ENCODE data around the gene SPATS2L. TPM values are rescaled to one million over a fixed set of nuclear protein-coding genes. Genes with fewer than 3 reads are reported as not detected.

The SPATS2L gene
- total RNA-seq, 1 experiment from 2014 or later: 174 TPM

DNA sequence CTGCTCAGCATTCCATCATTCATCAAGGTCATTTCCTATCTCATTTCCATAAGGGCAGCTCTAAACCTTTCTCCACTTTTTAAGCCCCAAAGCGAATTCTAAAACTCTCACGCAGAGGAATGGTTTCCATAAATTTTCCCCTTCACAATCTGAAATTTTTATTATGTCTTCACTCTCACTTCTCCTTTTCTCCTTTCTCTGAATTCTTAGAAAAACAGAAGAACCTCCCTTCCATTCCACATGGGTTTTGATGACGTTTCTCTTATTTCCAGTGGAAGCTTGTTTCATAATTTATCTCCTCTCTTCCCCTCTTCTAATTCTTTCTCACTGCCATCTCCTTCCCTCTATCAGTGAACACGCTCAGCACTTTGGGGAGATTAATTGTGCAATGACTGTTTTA, 97.3 kb downstream of the SPATS2L start:
- no peaks in the 10 kb centered on the region for H3K27me3 ChIP-seq (ENCODE audit: low read length)
- no peak overlapping the region for H3K4me2 ChIP-seq (ENCODE audit: low read length)
- H3K9me2 ChIP-seq (replicated peaks; ENCODE audit: low read length): no peaks in the 10 kb centered on the region
- POLR2A ChIA-PET (ENCODE audit: unreplicated experiment): interaction anchor here (0.5 kb wide), 1 partner anchor 52 kb away, joined by 4 read pairs; no protein-coding TSS in a partner anchor
- H2AFZ ChIP-seq (ENCODE audit: low read length): no peak overlapping the region
- ATAC-seq: no peak
- H3K9ac ChIP-seq (ENCODE audit: low read length): peak overlapping the region; percentile 91; the same call in 1 of the 2 replicates
- peaks cover 12% of the 10 kb centered on the region for H3F3A ChIP-seq (ENCODE audit: low read length, unreplicated experiment)
- H3K27ac ChIP-seq (ENCODE audit: low read length): peak overlapping the region; percentile 99
- no peak overlapping the region for H3K4me3 ChIP-seq (ENCODE audit: low read length)
- peaks cover 66% of the 10 kb centered on the region for H3K4me1 ChIP-seq (ENCODE audit: insufficient read depth, low read length)
- H3K79me2 ChIP-seq (ENCODE audit: low read length): peaks cover 77% of the 10 kb centered on the region
- no peaks in the 10 kb centered on the region for H4K20me1 ChIP-seq (ENCODE audit: low read length)
- H3K9me3 ChIP-seq (ENCODE audit: low read length): no peaks in the 10 kb centered on the region
- intact Hi-C loops (cut with micrococcal nuclease): loop anchor here (2.0 kb wide), 1 partner anchor 67 kb away; no protein-coding TSS in a partner anchor
- H3K36me3 ChIP-seq (ENCODE audit: low read depth, low read length): peaks cover 51% of the 10 kb centered on the region
- no peak for DNase-seq
- no TSS peak for BruUV-seq (replicated peaks)
- CTCF ChIA-PET: no interaction called here
- TF ChIP-seq EZH2phosphoT487 (IDR thresholded peaks at IDR 0.05; ENCODE audit: borderline replicate concordance, low read length): no peak
- TF ChIP-seq, protein P1, sequence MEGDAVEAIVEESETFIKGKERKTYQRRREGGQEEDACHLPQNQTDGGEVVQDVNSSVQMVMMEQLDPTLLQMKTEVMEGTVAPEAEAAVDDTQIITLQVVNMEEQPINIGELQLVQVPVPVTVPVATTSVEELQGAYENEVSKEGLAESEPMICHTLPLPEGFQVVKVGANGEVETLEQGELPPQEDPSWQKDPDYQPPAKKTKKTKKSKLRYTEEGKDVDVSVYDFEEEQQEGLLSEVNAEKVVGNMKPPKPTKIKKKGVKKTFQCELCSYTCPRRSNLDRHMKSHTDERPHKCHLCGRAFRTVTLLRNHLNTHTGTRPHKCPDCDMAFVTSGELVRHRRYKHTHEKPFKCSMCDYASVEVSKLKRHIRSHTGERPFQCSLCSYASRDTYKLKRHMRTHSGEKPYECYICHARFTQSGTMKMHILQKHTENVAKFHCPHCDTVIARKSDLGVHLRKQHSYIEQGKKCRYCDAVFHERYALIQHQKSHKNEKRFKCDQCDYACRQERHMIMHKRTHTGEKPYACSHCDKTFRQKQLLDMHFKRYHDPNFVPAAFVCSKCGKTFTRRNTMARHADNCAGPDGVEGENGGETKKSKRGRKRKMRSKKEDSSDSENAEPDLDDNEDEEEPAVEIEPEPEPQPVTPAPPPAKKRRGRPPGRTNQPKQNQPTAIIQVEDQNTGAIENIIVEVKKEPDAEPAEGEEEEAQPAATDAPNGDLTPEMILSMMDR (conservative IDR thresholded peaks at IDR 0.05; ENCODE audit: low read depth, low read length): no peak
- no peak for TF ChIP-seq EZH2 (IDR thresholded peaks at IDR 0.05; ENCODE audit: low read length, unreplicated experiment)

DNA sequence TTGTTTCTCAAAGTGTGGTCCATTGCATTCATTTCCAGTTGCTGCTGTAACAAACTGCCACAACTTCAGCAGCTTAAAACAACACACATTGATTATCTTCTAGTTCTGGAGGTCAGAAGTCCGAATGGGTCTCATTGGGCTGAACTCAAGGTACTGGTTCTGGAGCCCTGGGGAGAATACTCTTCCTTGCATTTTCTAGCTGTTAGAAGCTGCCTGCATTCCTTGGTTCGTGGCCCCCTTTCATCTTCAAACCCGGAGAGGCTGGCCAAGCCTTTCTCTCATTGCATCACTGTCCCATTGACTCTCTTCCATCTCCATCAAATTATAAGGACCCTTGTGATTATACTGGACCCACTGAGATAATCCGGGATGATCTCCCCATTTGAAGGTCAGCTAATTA, 98.1 kb downstream of the SPATS2L start:
- Histone ChIP-seq H3K27me3 (ENCODE audit: low read length) (no peaks in the 10 kb centered on the region), H3K27ac (ENCODE audit: low read length) (peak overlapping the region; percentile 99), H3K4me2 (ENCODE audit: low read length) (peak overlapping the region; percentile 85), H4K20me1 (ENCODE audit: low read length) (no peaks in the 10 kb centered on the region), H3K4me1 (ENCODE audit: insufficient read depth, low read length) (peaks cover 66% of the 10 kb centered on the region), H3K9me3 (ENCODE audit: low read length) (no peaks in the 10 kb centered on the region), H3K9me2 (replicated peaks; ENCODE audit: low read length) (no peaks in the 10 kb centered on the region), H3K9ac (ENCODE audit: low read length) (peak overlapping the region; percentile 91), H2AFZ (ENCODE audit: low read length) (no peak overlapping the region), H3F3A (ENCODE audit: low read length, unreplicated experiment) (peaks cover 12% of the 10 kb centered on the region), H3K4me3 (ENCODE audit: low read length) (peak overlapping the region; percentile 51), H3K79me2 (ENCODE audit: low read length) (peaks cover 79% of the 10 kb centered on the region), H3K36me3 (ENCODE audit: low read depth, low read length) (peaks cover 54% of the 10 kb centered on the region)
- ChIA-PET CTCF (no interaction called here), POLR2A (ENCODE audit: unreplicated experiment) (no interaction called here)
- TF ChIP-seq EZH2 (IDR thresholded peaks at IDR 0.05; ENCODE audit: low read length, unreplicated experiment) (no peak), EZH2phosphoT487 (IDR thresholded peaks at IDR 0.05; ENCODE audit: borderline replicate concordance, low read length) (no peak)
- TF ChIP-seq, protein P1 (conservative IDR thresholded peaks at IDR 0.05; ENCODE audit: low read depth, low read length): no peak
- ATAC-seq (no peak), DNase-seq (no peak)
- intact Hi-C loops (cut with micrococcal nuclease): loop anchor here (2.0 to 5.0 kb wide), 3 partner anchors 68 to 427 kb away; partner anchors contain the start of gene SPATS2L
- BruUV-seq (replicated peaks): no TSS peak

DNA sequence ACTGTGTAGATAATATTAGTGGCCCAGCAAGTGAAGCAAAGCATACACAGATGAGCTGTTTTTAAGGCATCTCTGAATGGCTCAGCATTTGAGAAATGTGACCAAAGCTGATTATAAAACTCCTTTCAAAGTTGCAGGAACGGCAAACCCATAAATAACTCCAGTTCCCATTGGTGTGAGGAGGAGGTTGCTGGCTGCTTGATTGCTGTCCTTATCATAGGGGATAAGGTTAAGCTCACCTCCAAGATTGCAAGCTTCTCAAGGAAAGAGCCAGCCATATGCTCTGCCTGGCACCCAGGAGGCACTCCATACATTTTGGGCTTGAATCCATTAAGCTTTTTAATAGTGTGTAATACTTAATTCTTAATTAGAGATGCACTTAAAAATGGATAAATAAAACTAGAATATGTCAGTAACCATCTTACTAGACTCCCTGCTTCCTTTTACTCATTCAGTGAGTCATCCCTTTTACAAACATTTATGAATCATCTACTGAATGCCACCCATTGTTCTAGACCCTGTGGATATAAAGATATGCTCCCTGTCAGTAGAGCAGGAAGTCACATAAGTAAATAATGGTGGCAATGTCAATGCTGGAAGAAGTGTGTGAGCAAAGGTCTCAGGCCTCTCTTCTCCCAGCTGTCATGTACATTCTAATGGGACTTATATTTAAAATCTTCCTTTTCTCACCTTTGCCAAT, 99.3 kb downstream of the SPATS2L start:
- Histone ChIP-seq H3K9me2 (replicated peaks; ENCODE audit: low read length) (no peaks in the 10 kb centered on the region), H3K36me3 (ENCODE audit: low read depth, low read length) (peaks cover 50% of the 10 kb centered on the region), H3K9me3 (ENCODE audit: low read length) (no peaks in the 10 kb centered on the region), H4K20me1 (ENCODE audit: low read length) (no peaks in the 10 kb centered on the region), H3F3A (ENCODE audit: low read length, unreplicated experiment) (peaks cover 12% of the 10 kb centered on the region), H3K27me3 (ENCODE audit: low read length) (no peaks in the 10 kb centered on the region), H3K9ac (ENCODE audit: low read length) (peak overlapping the region; percentile 91), H3K4me1 (ENCODE audit: insufficient read depth, low read length) (peaks cover 70% of the 10 kb centered on the region), H3K27ac (ENCODE audit: low read length) (peak overlapping the region; percentile 99), H3K79me2 (ENCODE audit: low read length) (peaks cover 77% of the 10 kb centered on the region), H3K4me2 (ENCODE audit: low read length) (peak overlapping the region; percentile 85), H3K4me3 (ENCODE audit: low read length) (peak overlapping the region; percentile 51), H2AFZ (ENCODE audit: low read length) (no peak overlapping the region; the same call in 1 of the 2 replicates)
- CTCF ChIA-PET: interaction anchor here (0.6 kb wide), 3 partner anchors 19 to 81 kb away, joined by 3 to 5 read pairs (median 5); no protein-coding TSS in a partner anchor
- POLR2A ChIA-PET (ENCODE audit: unreplicated experiment): interaction anchor here (0.5 to 0.8 kb wide), 3 partner anchors 29 to 560 kb away, joined by 3 to 4 read pairs (median 3); partner anchors contain the start of gene KCTD18
- ATAC-seq (peak; percentile 85), DNase-seq (peak; percentile 96)
- intact Hi-C loops (cut with micrococcal nuclease): loop anchor here (2.0 to 5.0 kb wide), 4 partner anchors 29 to 428 kb away; partner anchors contain the start of gene SPATS2L
- TF ChIP-seq, protein P1 (conservative IDR thresholded peaks at IDR 0.05; ENCODE audit: low read depth, low read length): no peak
- TF ChIP-seq EZH2 (IDR thresholded peaks at IDR 0.05; ENCODE audit: low read length, unreplicated experiment): no peak
- no peak for TF ChIP-seq EZH2phosphoT487 (IDR thresholded peaks at IDR 0.05; ENCODE audit: borderline replicate concordance, low read length)
- BruUV-seq (replicated peaks): no TSS peak
